GM23338 (cell line): Measurements from ENCODE around the gene ST6GALNAC1. TPM values are rescaled to one million over a fixed set of nuclear protein-coding genes. Genes with fewer than 3 reads are reported as not detected.

Experiments
- ATAC-seq: fragments of 200-7000 bp; cut with Tn5 transposase; 3 replicates; pipeline ENCODE4 v1.9.1; 2020
- DNase-seq: peaks from one replicate; pipeline ENCODE4 v3.0.0-alpha.2; 2015; ENCODE audit warnings: low spot score
- H2AFZ ChIP-seq: fragments of 200-600 bp; sonication (generic); 2 replicates; pipeline ENCODE4 v1.8.0; 2016; ENCODE audit warnings: antibody characterized with exemption, mild to moderate bottlenecking, moderate library complexity
- H3F3A ChIP-seq: fragments of 200-600 bp; sonication (generic); replicated peaks from 2 replicates; pipeline ENCODE4 v1.8.0; 2017; ENCODE audit warnings: antibody characterized with exemption, mixed run types, low read depth
- H3K27ac ChIP-seq: fragments of 200-600 bp; sonication (generic); 2 replicates; pipeline ENCODE4 v1.6.1; 2016; ENCODE audit warnings: low read depth
- H3K27me3 ChIP-seq: fragments of 200-600 bp; sonication (generic); 2 replicates; pipeline ENCODE4 v1.8.0; 2016; ENCODE audit warnings: mild to moderate bottlenecking, mixed run types, moderate library complexity; ENCODE audit not compliant: insufficient read depth
- H3K36me3 ChIP-seq: fragments of 200-600 bp; sonication (generic); 2 replicates; pipeline ENCODE4 v1.8.0; 2016; ENCODE audit warnings: mild to moderate bottlenecking; ENCODE audit not compliant: insufficient read depth
- H3K4me1 ChIP-seq: fragments of 200-600 bp; sonication (generic); 2 replicates; pipeline ENCODE4 v1.8.0; 2016; ENCODE audit warnings: mild to moderate bottlenecking, moderate library complexity; ENCODE audit not compliant: insufficient read depth
- H3K4me2 ChIP-seq: fragments of 200-600 bp; sonication (generic); 2 replicates; pipeline ENCODE4 v1.7.1; 2017; ENCODE audit warnings: mixed run types
- H3K4me3 ChIP-seq: fragments of 200-600 bp; sonication (generic); 2 replicates; pipeline ENCODE4 v1.6.1; 2016; ENCODE audit warnings: mixed run types
- H3K79me2 ChIP-seq: fragments of 200-600 bp; sonication (generic); replicated peaks from 2 replicates; pipeline ENCODE4 v1.8.0; 2017; ENCODE audit warnings: mild to moderate bottlenecking; ENCODE audit not compliant: insufficient read depth
- H3K9me2 ChIP-seq: fragments of 200-600 bp; sonication (generic); 2 replicates; pipeline ENCODE4 v1.8.0; 2017; ENCODE audit not compliant: insufficient read depth
- H4K20me1 ChIP-seq: fragments of 200-600 bp; sonication (generic); replicated peaks from 2 replicates; pipeline ENCODE4 v1.8.0; 2017; ENCODE audit warnings: mild to moderate bottlenecking; ENCODE audit not compliant: insufficient read depth
- H3K27ac Mint-ChIP-seq: 2 replicates; pipeline ENCODE4 v1.8.0; 2020; ENCODE audit warnings: inconsistent platforms, mild to moderate bottlenecking, moderate library complexity, mixed read lengths
- H3K27me3 Mint-ChIP-seq: 3 replicates; pipeline ENCODE4 v1.8.0; 2022; ENCODE audit warnings: low read depth, mild to moderate bottlenecking, moderate library complexity, mixed read lengths, inconsistent platforms; ENCODE audit not compliant: insufficient read depth, poor library complexity
- H3K36me3 Mint-ChIP-seq: 3 replicates; pipeline ENCODE4 v1.8.0; 2021; ENCODE audit warnings: low read depth, mild to moderate bottlenecking, inconsistent platforms, moderate library complexity, mixed read lengths
- H3K4me1 Mint-ChIP-seq: 3 replicates; pipeline ENCODE4 v1.8.0; 2020; ENCODE audit warnings: mild to moderate bottlenecking, inconsistent platforms, mixed read lengths
- H3K4me3 Mint-ChIP-seq: 3 replicates; pipeline ENCODE4 v1.8.0; 2021; ENCODE audit warnings: moderate library complexity, mild to moderate bottlenecking, inconsistent platforms, mixed read lengths
- H3K9me3 Mint-ChIP-seq: 3 replicates; pipeline ENCODE4 v1.8.0; 2020; ENCODE audit warnings: moderate library complexity, mild to moderate bottlenecking, inconsistent platforms, mixed read lengths
- CREB1 ChIP-seq: fragments of 250-450 bp; sonication (Bioruptor Pico); IDR thresholded peaks from 2 replicates; pipeline ENCODE4 v1.5.0; 2020; ENCODE audit warnings: low read depth, mild to moderate bottlenecking, moderate library complexity
- EZH2 ChIP-seq: fragments of 200-600 bp; sonication (generic); IDR thresholded peaks from one replicate; pipeline ENCODE4 v1.8.0; 2017; ENCODE audit warnings: antibody characterized with exemption, mild to moderate bottlenecking, low read depth; ENCODE audit not compliant: unreplicated experiment
- EZH2phosphoT487 ChIP-seq: fragments of 200-600 bp; sonication (generic); IDR thresholded peaks from one replicate; pipeline ENCODE4 v1.8.1; 2018; ENCODE audit warnings: antibody characterized with exemption; ENCODE audit not compliant: unreplicated experiment
- POLR2AphosphoS5 ChIP-seq: IDR thresholded peaks from 2 replicates; pipeline ENCODE4 v1.6.1; 2016; ENCODE audit warnings: antibody characterized with exemption, low read depth
- STAT1 ChIP-seq: IDR thresholded peaks from one replicate; pipeline ENCODE4 v1.6.1; 2016; ENCODE audit warnings: antibody characterized with exemption; ENCODE audit not compliant: unreplicated experiment
- ZNF331 ChIP-seq: fragments of 250-450 bp; sonication (Bioruptor Pico); IDR thresholded peaks from 2 replicates; pipeline ENCODE4 v1.5.0; 2020; ENCODE audit warnings: low read depth, mild to moderate bottlenecking, moderate library complexity
- polyA plus RNA-seq: library from polyadenylated mRNA; unstranded; fragments of >200 nt; fragmentation: Nextera tagmentation; extraction: Ambion mirVana; gene quantifications from 2 replicates; pipeline ENCODE4 v1.2.1, GENCODE V29; 2016
- total RNA-seq: library from RNA; depleted of rRNA; stranded (reverse); fragments of >200 nt; shearing (Covaris generic); gene quantifications from 2 replicates; pipeline ENCODE4 v1.2.3, GENCODE V29; 2014
- TF ChIP-seq, protein P1 (sequence below): fragments of 250-450 bp; sonication (Bioruptor Pico); IDR thresholded peaks from 2 replicates; pipeline ENCODE4 v1.5.0; 2020; ENCODE audit warnings: mild to moderate bottlenecking, moderate library complexity
- TF ChIP-seq, protein P2 (sequence below): IDR thresholded peaks from one replicate; pipeline ENCODE4 v1.6.1; 2018; ENCODE audit warnings: antibody characterized with exemption; ENCODE audit not compliant: unreplicated experiment

Gene ST6GALNAC1
- total and polyA plus RNA-seq, 2 experiments from 2014 or later = not detected

GRCh38 chr17:76654408-76654807 is 10.9 kb upstream of the ST6GALNAC1 start:
- no peak for DNase-seq
- Histone ChIP-seq H3K27ac (no peak overlapping the region), H3K9me2 (peaks cover 8% of the 10 kb centered on the region; the same call in 1 of the 2 replicates), H3K4me3 (no peak overlapping the region), H4K20me1 (no peaks in the 10 kb centered on the region), H3K4me2 (no peak overlapping the region), H3K36me3 (no peaks in the 10 kb centered on the region), H3K79me2 (no peaks in the 10 kb centered on the region), H3F3A (no peaks in the 10 kb centered on the region), H3K27me3 (no peaks in the 10 kb centered on the region), H3K4me1 (no peaks in the 10 kb centered on the region), H2AFZ (no peak overlapping the region)
- no peak overlapping the region for H3K27ac Mint-ChIP-seq
- peaks cover under 1% of the 10 kb centered on the region; the same call in 2 of the 3 replicates for H3K4me1 Mint-ChIP-seq
- no peak for ATAC-seq
- H3K36me3 Mint-ChIP-seq = peaks cover 3% of the 10 kb centered on the region; the same call in 1 of the 3 replicates
- TF ChIP-seq, protein P1, sequence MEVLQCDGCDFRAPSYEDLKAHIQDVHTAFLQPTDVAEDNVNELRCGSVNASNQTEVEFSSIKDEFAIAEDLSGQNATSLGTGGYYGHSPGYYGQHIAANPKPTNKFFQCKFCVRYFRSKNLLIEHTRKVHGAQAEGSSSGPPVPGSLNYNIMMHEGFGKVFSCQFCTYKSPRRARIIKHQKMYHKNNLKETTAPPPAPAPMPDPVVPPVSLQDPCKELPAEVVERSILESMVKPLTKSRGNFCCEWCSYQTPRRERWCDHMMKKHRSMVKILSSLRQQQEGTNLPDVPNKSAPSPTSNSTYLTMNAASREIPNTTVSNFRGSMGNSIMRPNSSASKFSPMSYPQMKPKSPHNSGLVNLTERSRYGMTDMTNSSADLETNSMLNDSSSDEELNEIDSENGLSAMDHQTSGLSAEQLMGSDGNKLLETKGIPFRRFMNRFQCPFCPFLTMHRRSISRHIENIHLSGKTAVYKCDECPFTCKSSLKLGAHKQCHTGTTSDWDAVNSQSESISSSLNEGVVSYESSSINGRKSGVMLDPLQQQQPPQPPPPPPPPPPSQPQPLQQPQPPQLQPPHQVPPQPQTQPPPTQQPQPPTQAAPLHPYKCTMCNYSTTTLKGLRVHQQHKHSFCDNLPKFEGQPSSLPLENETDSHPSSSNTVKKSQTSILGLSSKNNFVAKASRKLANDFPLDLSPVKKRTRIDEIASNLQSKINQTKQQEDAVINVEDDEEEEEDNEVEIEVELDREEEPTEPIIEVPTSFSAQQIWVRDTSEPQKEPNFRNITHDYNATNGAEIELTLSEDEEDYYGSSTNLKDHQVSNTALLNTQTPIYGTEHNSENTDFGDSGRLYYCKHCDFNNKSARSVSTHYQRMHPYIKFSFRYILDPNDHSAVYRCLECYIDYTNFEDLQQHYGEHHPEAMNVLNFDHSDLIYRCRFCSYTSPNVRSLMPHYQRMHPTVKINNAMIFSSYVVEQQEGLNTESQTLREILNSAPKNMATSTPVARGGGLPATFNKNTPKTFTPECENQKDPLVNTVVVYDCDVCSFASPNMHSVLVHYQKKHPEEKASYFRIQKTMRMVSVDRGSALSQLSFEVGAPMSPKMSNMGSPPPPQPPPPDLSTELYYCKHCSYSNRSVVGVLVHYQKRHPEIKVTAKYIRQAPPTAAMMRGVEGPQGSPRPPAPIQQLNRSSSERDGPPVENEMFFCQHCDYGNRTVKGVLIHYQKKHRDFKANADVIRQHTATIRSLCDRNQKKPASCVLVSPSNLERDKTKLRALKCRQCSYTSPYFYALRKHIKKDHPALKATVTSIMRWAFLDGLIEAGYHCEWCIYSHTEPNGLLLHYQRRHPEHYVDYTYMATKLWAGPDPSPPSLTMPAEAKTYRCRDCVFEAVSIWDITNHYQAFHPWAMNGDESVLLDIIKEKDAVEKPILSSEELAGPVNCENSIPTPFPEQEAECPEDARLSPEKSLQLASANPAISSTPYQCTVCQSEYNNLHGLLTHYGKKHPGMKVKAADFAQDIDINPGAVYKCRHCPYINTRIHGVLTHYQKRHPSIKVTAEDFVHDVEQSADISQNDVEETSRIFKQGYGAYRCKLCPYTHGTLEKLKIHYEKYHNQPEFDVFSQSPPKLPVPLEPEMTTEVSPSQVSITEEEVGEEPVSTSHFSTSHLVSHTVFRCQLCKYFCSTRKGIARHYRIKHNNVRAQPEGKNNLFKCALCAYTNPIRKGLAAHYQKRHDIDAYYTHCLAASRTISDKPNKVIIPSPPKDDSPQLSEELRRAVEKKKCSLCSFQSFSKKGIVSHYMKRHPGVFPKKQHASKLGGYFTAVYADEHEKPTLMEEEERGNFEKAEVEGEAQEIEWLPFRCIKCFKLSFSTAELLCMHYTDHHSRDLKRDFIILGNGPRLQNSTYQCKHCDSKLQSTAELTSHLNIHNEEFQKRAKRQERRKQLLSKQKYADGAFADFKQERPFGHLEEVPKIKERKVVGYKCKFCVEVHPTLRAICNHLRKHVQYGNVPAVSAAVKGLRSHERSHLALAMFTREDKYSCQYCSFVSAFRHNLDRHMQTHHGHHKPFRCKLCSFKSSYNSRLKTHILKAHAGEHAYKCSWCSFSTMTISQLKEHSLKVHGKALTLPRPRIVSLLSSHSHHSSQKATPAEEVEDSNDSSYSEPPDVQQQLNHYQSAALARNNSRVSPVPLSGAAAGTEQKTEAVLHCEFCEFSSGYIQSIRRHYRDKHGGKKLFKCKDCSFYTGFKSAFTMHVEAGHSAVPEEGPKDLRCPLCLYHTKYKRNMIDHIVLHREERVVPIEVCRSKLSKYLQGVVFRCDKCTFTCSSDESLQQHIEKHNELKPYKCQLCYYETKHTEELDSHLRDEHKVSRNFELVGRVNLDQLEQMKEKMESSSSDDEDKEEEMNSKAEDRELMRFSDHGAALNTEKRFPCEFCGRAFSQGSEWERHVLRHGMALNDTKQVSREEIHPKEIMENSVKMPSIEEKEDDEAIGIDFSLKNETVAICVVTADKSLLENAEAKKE = no peak
- TF ChIP-seq CREB1 (CRISPR knock-in tag) = no peak
- peaks cover 5% of the 10 kb centered on the region; the same call in 2 of the 3 replicates for H3K9me3 Mint-ChIP-seq
- H3K27me3 Mint-ChIP-seq = peaks cover 10% of the 10 kb centered on the region
- no peak overlapping the region for H3K4me3 Mint-ChIP-seq

DNA sequence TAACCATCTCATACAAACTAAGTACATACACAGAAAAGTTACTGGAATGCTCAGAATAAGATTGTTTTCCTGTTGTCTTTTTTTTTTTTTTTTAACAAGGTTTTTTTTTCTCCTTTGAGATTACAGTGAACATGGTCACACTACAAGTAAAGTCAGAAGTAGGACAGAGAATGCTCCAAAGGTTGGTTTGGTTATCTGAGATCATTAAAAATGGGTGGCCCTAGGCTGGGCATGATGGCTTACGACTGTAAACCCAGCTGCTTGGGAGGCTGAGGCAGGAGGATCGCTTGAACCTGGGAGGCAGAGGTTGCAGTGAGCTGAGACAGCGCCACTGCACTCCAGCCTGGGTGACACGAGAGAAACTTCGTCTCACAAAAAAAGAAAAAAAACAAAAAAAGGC is 6.9 kb upstream of the ST6GALNAC1 start:
- Mint-ChIP-seq H3K27me3 (peaks cover 5% of the 10 kb centered on the region), H3K9me3 (peaks cover 5% of the 10 kb centered on the region; the same call in 2 of the 3 replicates)
- H2AFZ ChIP-seq = no peak overlapping the region
- TF ChIP-seq EZH2phosphoT487 (no peak), ZNF331 (CRISPR knock-in tag) (no peak), EZH2 (no peak), POLR2AphosphoS5 (no peak), CREB1 (CRISPR knock-in tag) (no peak), STAT1 (no peak)
- TF ChIP-seq, protein P2, sequence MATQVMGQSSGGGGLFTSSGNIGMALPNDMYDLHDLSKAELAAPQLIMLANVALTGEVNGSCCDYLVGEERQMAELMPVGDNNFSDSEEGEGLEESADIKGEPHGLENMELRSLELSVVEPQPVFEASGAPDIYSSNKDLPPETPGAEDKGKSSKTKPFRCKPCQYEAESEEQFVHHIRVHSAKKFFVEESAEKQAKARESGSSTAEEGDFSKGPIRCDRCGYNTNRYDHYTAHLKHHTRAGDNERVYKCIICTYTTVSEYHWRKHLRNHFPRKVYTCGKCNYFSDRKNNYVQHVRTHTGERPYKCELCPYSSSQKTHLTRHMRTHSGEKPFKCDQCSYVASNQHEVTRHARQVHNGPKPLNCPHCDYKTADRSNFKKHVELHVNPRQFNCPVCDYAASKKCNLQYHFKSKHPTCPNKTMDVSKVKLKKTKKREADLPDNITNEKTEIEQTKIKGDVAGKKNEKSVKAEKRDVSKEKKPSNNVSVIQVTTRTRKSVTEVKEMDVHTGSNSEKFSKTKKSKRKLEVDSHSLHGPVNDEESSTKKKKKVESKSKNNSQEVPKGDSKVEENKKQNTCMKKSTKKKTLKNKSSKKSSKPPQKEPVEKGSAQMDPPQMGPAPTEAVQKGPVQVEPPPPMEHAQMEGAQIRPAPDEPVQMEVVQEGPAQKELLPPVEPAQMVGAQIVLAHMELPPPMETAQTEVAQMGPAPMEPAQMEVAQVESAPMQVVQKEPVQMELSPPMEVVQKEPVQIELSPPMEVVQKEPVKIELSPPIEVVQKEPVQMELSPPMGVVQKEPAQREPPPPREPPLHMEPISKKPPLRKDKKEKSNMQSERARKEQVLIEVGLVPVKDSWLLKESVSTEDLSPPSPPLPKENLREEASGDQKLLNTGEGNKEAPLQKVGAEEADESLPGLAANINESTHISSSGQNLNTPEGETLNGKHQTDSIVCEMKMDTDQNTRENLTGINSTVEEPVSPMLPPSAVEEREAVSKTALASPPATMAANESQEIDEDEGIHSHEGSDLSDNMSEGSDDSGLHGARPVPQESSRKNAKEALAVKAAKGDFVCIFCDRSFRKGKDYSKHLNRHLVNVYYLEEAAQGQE = no peak

More for the DNA sequence above, 6.9 kb upstream of the ST6GALNAC1 start:
- ATAC-seq = no peak
- H3K9me2 ChIP-seq = peaks cover 8% of the 10 kb centered on the region; the same call in 1 of the 2 replicates
- Mint-ChIP-seq H3K4me3 (no peak overlapping the region), H3K27ac (no peak overlapping the region), H3K36me3 (peaks cover 3% of the 10 kb centered on the region; the same call in 1 of the 3 replicates), H3K4me1 (no peaks in the 10 kb centered on the region)
- H3K27ac ChIP-seq = no peak overlapping the region
- H3K36me3 ChIP-seq = no peaks in the 10 kb centered on the region
- H4K20me1 ChIP-seq = no peaks in the 10 kb centered on the region
- H3K4me1 ChIP-seq = no peaks in the 10 kb centered on the region
- H3F3A ChIP-seq = no peaks in the 10 kb centered on the region
- H3K4me2 ChIP-seq = no peak overlapping the region
- DNase-seq = no peak
- H3K4me3 ChIP-seq = no peak overlapping the region
- no peaks in the 10 kb centered on the region for H3K27me3 ChIP-seq
- H3K79me2 ChIP-seq = no peaks in the 10 kb centered on the region
